Mammary epithelial cell (primary cell): Measurements from ENCODE around the gene EXOC2.

ENCODE experiments used
- CTCF ChIP-seq, 2 donors: IDR thresholded peaks in 1 of 2; conservative IDR thresholded peaks in 1 of 2; 2 replicates each; pipeline ENCODE4 v1.5.1; 2011 to 2012; ENCODE audit warnings: inconsistent platforms in 2 of 2, low read length in 2 of 2, mild to moderate bottlenecking in 2 of 2, control low read depth in 1 of 2, low read depth in 1 of 2; ENCODE audit not compliant: insufficient read depth in 1 of 2; ENCODE audit errors: extremely low read depth in 1 of 2
- EZH2 ChIP-seq: IDR thresholded peaks from 2 replicates; pipeline ENCODE4 v1.6.1; 2012; ENCODE audit warnings: low read length, inconsistent platforms, borderline replicate concordance

DNA sequence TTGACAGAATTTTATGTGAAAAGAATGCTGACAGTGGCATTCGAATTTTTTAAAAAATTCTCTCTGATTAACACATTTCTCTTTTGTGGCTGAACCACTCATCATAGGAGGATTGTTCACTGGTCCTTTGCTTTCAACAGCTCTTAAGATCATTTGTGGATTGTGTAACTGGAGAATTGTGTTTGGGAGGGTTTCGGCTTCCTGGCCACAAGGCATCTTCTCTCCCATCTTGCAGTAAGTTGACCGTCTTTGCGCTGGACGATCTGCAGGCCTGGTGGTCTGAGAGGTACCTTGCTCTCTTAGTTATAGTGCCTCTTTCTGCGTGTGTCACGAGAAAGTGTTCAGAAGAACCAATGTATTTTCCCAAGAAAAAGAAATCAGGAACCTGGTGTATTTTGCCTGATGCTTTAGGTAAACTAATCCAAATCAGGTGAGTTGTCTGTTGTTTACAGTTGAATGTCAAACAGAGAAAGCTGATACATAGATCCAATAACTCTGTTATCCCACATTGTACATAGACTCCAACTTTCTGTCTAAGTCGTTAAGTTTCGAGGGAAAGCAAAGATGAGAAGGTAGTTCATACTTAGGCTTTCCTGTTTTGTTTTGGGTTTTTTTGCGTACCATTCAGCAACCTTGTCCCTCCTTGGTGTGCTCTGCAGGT is 14.8 kb upstream of the EXOC2 start:
- TF ChIP-seq CTCF (conservative IDR thresholded peaks at IDR 0.05 in 1 of 2, IDR thresholded peaks at IDR 0.05 in 1 of 2; ENCODE audit: extremely low read depth in 1 of 2, insufficient read depth in 1 of 2, low read depth in 1 of 2, low read length in 2 of 2) (no peak), EZH2 (no peak)
